GM23338 (cell line): ENCODE measurements around the gene PARP9. TPM values are rescaled to one million over a fixed set of nuclear protein-coding genes. Genes with fewer than 3 reads are reported as not detected.

Experiments
- ATAC-seq: fragments of 200-7000 bp; cut with Tn5 transposase; 3 replicates; pipeline ENCODE4 v1.9.1; 2020
- DNase-seq: peaks from one replicate; pipeline ENCODE4 v3.0.0-alpha.2; 2015; ENCODE audit warnings: low spot score
- H2AFZ ChIP-seq: fragments of 200-600 bp; sonication (generic); 2 replicates; pipeline ENCODE4 v1.8.0; 2016; ENCODE audit warnings: antibody characterized with exemption, mild to moderate bottlenecking, moderate library complexity
- H3F3A ChIP-seq: fragments of 200-600 bp; sonication (generic); replicated peaks from 2 replicates; pipeline ENCODE4 v1.8.0; 2017; ENCODE audit warnings: antibody characterized with exemption, mixed run types, low read depth
- H3K27ac ChIP-seq: fragments of 200-600 bp; sonication (generic); 2 replicates; pipeline ENCODE4 v1.6.1; 2016; ENCODE audit warnings: low read depth
- H3K27me3 ChIP-seq: fragments of 200-600 bp; sonication (generic); 2 replicates; pipeline ENCODE4 v1.8.0; 2016; ENCODE audit warnings: mild to moderate bottlenecking, mixed run types, moderate library complexity; ENCODE audit not compliant: insufficient read depth
- H3K36me3 ChIP-seq: fragments of 200-600 bp; sonication (generic); 2 replicates; pipeline ENCODE4 v1.8.0; 2016; ENCODE audit warnings: mild to moderate bottlenecking; ENCODE audit not compliant: insufficient read depth
- H3K4me1 ChIP-seq: fragments of 200-600 bp; sonication (generic); 2 replicates; pipeline ENCODE4 v1.8.0; 2016; ENCODE audit warnings: mild to moderate bottlenecking, moderate library complexity; ENCODE audit not compliant: insufficient read depth
- H3K4me2 ChIP-seq: fragments of 200-600 bp; sonication (generic); 2 replicates; pipeline ENCODE4 v1.7.1; 2017; ENCODE audit warnings: mixed run types
- H3K4me3 ChIP-seq: fragments of 200-600 bp; sonication (generic); 2 replicates; pipeline ENCODE4 v1.6.1; 2016; ENCODE audit warnings: mixed run types
- H3K79me2 ChIP-seq: fragments of 200-600 bp; sonication (generic); replicated peaks from 2 replicates; pipeline ENCODE4 v1.8.0; 2017; ENCODE audit warnings: mild to moderate bottlenecking; ENCODE audit not compliant: insufficient read depth
- H3K9me2 ChIP-seq: fragments of 200-600 bp; sonication (generic); 2 replicates; pipeline ENCODE4 v1.8.0; 2017; ENCODE audit not compliant: insufficient read depth
- H4K20me1 ChIP-seq: fragments of 200-600 bp; sonication (generic); replicated peaks from 2 replicates; pipeline ENCODE4 v1.8.0; 2017; ENCODE audit warnings: mild to moderate bottlenecking; ENCODE audit not compliant: insufficient read depth
- H3K27ac Mint-ChIP-seq: 2 replicates; pipeline ENCODE4 v1.8.0; 2020; ENCODE audit warnings: inconsistent platforms, mild to moderate bottlenecking, moderate library complexity, mixed read lengths
- H3K27me3 Mint-ChIP-seq: 3 replicates; pipeline ENCODE4 v1.8.0; 2022; ENCODE audit warnings: low read depth, mild to moderate bottlenecking, moderate library complexity, mixed read lengths, inconsistent platforms; ENCODE audit not compliant: insufficient read depth, poor library complexity
- H3K36me3 Mint-ChIP-seq: 3 replicates; pipeline ENCODE4 v1.8.0; 2021; ENCODE audit warnings: low read depth, mild to moderate bottlenecking, inconsistent platforms, moderate library complexity, mixed read lengths
- H3K4me1 Mint-ChIP-seq: 3 replicates; pipeline ENCODE4 v1.8.0; 2020; ENCODE audit warnings: mild to moderate bottlenecking, inconsistent platforms, mixed read lengths
- H3K4me3 Mint-ChIP-seq: 3 replicates; pipeline ENCODE4 v1.8.0; 2021; ENCODE audit warnings: moderate library complexity, mild to moderate bottlenecking, inconsistent platforms, mixed read lengths
- H3K9me3 Mint-ChIP-seq: 3 replicates; pipeline ENCODE4 v1.8.0; 2020; ENCODE audit warnings: moderate library complexity, mild to moderate bottlenecking, inconsistent platforms, mixed read lengths
- CREB1 ChIP-seq: fragments of 250-450 bp; sonication (Bioruptor Pico); IDR thresholded peaks from 2 replicates; pipeline ENCODE4 v1.5.0; 2020; ENCODE audit warnings: low read depth, mild to moderate bottlenecking, moderate library complexity
- CTCF ChIP-seq, 2 experiments: fragments of 200-600 bp in 1 of 2; sonication (generic) in 1 of 2; conservative IDR thresholded peaks; 2 replicates each; pipeline versions ENCODE4 v1.5.1 to v1.6.1; 2016 to 2017; ENCODE audit warnings: antibody characterized with exemption in 2 of 2, low read depth in 2 of 2, mild to moderate bottlenecking in 2 of 2, moderate library complexity in 1 of 2
- JUNB ChIP-seq: IDR thresholded peaks from one replicate; pipeline ENCODE4 v1.6.1; 2016; ENCODE audit warnings: antibody characterized with exemption; ENCODE audit not compliant: unreplicated experiment
- NANOG ChIP-seq: IDR thresholded peaks from 2 replicates; pipeline ENCODE4 v1.6.1; 2016; ENCODE audit warnings: antibody characterized with exemption, borderline replicate concordance
- STAT1 ChIP-seq: IDR thresholded peaks from one replicate; pipeline ENCODE4 v1.6.1; 2016; ENCODE audit warnings: antibody characterized with exemption; ENCODE audit not compliant: unreplicated experiment
- ZNF114 ChIP-seq: fragments of 250-450 bp; sonication (Bioruptor Pico); IDR thresholded peaks from 2 replicates; pipeline ENCODE4 v1.5.0; 2020; ENCODE audit warnings: mild to moderate bottlenecking, moderate library complexity
- ZNF462 ChIP-seq: fragments of 250-450 bp; sonication (Bioruptor Pico); IDR thresholded peaks from 2 replicates; pipeline ENCODE4 v1.5.0; 2020; ENCODE audit warnings: mild to moderate bottlenecking, moderate library complexity
- polyA plus RNA-seq: library from polyadenylated mRNA; unstranded; fragments of >200 nt; fragmentation: Nextera tagmentation; extraction: Ambion mirVana; gene quantifications from 2 replicates; pipeline ENCODE4 v1.2.1, GENCODE V29; 2016
- total RNA-seq: library from RNA; depleted of rRNA; stranded (reverse); fragments of >200 nt; shearing (Covaris generic); gene quantifications from 2 replicates; pipeline ENCODE4 v1.2.3, GENCODE V29; 2014

PARP9 gene
- total and polyA plus RNA-seq, 2 experiments from 2014 or later, result 1.8 to 2.2 TPM

- no peaks in the 10 kb centered on the region for H3K36me3 Mint-ChIP-seq
- H3K27me3 Mint-ChIP-seq, result no peaks in the 10 kb centered on the region
- TF ChIP-seq ZNF114 (CRISPR knock-in tag) (no peak), JUNB (no peak), ZNF462 (CRISPR knock-in tag) (no peak), NANOG (no peak), CREB1 (no peak), STAT1 (no peak), CTCF (conservative IDR thresholded peaks at IDR 0.05; ENCODE audit: low read depth in 2 of 2) (no peak)
- H3K4me1 Mint-ChIP-seq, result peaks cover under 1% of the 10 kb centered on the region; the same call in 2 of the 3 replicates
- Histone ChIP-seq H3K27ac (no peak overlapping the region), H3K4me3 (no peak overlapping the region), H3F3A (no peaks in the 10 kb centered on the region), H3K4me2 (no peak overlapping the region), H3K79me2 (no peaks in the 10 kb centered on the region), H3K4me1 (peaks cover 6% of the 10 kb centered on the region; the same call in 1 of the 2 replicates), H3K27me3 (no peaks in the 10 kb centered on the region), H4K20me1 (no peaks in the 10 kb centered on the region), H3K36me3 (no peaks in the 10 kb centered on the region), H3K9me2 (no peaks in the 10 kb centered on the region), H2AFZ (no peak overlapping the region)
- ATAC-seq, result no peak
- no peaks in the 10 kb centered on the region for H3K9me3 Mint-ChIP-seq
- H3K27ac Mint-ChIP-seq, result no peak overlapping the region
- H3K4me3 Mint-ChIP-seq, result no peak overlapping the region
- no peak for DNase-seq
Observed at GRCh38 chr3:122609798-122610559, 45.9 kb upstream of the PARP9 start.
